Activated T-cell treated with anti-CD3 and anti-CD28 coated beads for 1 hour (primary cell): Measurements from ENCODE around the gene NOS2.

Experiments used
- DNase-seq: peaks from one replicate; pipeline ENCODE4 v3.0.0-alpha.2; 2020; ENCODE audit warnings: low read depth

Gene NOS2

DNA sequence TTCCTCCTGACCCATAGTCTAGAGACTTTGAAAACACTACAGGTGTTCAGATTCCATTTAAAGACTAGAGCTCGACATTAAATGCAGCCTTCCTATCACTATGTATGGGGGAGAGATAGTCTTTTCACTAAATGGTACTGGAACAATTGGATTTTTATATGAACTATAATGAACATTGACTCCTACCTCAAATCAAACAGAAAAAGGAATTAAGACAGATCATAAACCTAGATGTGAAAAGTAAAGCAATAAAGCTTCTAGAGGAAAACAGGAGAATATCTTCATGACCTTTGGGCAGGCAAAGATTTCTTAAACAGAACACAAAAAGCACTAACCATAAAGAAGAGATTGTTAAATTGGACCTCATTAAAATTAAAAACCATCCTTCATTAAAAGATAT is 18.8 kb upstream of the NOS2 start:
- no peak for DNase-seq

GRCh38 chr17:27818401-27819105 is 18.2 kb upstream of the NOS2 start:
- no peak for DNase-seq

- DNase-seq = no peak
Observed at GRCh38 chr17:27817731-27818130, 17.4 kb upstream of the NOS2 start.

DNA sequence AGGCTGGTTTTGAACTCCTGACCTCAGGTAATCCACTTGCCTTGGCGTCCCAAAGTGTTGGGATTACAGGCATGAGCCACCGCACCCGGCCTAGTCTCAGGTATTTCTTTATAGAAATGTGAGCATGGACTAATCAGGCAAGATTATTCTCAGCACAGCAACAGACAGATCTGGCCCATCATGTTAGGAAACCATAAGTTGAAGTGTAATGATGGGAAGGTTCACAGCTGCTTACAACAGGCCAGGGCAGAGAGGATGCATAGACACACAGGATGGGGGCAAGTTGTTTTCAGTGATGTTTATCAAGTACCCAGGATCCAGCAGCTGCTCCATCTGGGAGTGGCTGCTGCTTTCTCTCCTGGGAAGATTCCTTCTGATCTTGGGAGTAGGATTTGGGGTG is 16.6 kb upstream of the NOS2 start:
- DNase-seq = no peak

GRCh38 chr17:27811961-27812360 is 11.6 kb upstream of the NOS2 start:
- DNase-seq = no peak

GRCh38 chr17:27810902-27811557 is 10.7 kb upstream of the NOS2 start:
- DNase-seq = no peak

- DNase-seq = no peak
Observed at GRCh38 chr17:27810211-27810901, 10.0 kb upstream of the NOS2 start.

DNA sequence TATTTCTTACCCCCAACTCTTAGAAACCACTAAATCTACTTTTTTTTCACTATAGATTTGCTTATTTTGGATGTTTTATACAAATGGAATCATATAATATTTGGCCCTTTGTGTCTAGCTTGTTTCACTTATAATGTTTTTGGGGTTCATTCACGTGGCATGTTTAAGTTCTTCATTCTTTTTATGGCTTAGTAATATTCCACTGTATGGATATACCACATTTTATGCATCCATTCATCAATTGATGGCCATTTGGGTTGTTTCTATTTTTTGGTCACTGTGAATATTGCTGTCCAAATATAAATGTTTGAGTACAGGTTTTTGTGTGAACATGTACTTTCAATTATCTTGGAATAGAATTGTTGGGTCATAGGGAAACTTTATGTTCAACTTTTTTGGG is 9.2 kb upstream of the NOS2 start:
- no peak for DNase-seq

- no peak for DNase-seq
Observed at GRCh38 chr17:27808628-27809027, 8.3 kb upstream of the NOS2 start.

- DNase-seq = peak; percentile 40
Observed at GRCh38 chr17:27807567-27808470, 7.5 kb upstream of the NOS2 start.

- peak; percentile 63 for DNase-seq
Observed at GRCh38 chr17:27805520-27806146, 5.3 kb upstream of the NOS2 start.

DNA sequence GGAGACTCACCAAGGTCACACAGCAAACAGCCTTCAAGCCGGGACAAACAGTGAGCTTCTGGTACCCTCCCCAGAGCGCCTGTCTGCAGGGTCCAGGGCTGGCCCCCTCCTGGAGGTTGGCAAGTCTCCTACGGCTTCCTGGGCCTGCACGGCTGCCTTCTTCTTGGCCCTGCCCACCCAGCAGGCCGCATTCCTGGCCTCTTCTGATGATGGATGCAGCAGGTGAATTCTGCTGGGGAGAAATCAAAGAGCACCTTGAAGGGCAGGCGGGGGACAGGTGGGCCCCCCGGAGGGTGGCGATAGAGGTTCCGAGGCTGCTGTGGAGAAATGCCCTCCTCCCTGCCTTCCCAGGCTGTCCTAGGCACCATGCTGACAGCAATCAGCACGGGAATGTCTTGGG is 3.8 kb upstream of the NOS2 start:
- DNase-seq = no peak

GRCh38 chr17:27802962-27803680 is 2.8 kb upstream of the NOS2 start:
- no peak for DNase-seq

DNA sequence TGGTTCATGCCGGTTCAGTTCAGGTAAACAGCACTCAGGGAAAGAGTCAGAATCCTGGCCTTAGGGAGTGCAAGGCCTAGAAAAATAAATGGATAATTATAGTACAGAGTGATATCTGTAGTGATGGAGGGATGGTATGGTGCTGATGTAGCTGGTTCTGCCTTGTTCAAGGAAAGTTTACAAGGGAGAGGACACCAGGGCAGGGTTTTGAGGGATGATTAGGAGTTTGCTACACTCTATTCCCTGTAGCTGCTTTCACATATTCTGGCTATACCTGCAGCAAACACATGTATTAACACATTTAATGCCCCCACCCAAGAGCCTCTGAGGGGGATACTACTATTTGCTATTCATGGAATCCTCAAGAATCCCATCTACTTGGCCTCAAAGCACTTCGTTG is 1.7 kb upstream of the NOS2 start:
- DNase-seq = no peak

DNA sequence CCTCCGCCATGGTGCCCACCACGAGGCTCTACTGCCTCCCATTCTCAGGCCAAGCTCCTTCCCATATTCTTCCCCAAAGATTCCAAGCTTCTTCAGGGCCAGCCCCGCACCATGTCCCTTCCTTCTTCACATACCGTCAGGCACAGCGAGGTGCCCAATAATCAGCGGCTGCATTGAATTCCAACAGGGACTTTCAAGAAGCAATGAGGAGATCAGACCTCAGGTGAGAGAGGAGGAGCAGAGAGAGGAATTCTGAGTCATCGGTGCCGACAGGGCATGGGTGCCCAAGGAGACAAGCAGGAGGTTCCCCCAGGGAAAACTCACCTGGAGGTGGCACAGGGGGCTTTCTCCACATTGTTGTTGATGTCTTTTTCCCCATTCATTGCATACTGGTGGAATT is 2.0 kb downstream of the NOS2 start:
- DNase-seq = no peak

DNA sequence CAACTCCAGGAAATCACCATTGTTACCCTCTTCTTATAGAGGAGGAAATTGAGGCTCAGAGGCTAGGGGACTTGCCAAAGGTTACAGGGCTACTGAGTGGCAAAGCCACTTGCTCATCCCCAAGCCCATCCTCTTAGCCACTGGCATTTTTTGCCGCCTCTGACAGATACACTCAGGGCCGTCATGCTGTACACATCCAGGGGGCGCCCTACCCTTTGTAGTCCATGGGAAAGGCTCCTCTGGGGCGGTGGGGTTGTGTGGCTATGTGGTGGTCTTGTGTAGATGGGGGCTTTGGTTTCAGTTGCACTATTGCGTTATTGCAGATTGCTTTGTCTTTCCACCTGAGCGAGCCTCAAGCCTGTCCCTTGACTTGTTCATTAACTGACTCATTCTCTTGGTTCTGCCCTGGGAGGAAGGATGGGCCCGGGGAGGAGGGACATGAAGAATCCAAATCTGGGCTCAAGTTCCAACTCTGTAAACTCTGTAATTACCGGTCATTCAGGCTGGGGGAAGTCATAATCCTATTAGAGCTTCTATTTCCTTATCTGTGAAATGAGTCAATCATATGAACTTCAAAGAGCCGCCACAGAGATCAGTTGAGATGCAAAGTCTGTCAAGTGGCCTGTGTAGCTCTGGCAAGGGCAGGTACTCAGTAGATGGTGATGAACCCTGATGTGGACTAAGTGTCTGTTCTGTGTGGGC is 2.8 kb downstream of the NOS2 start:
- DNase-seq = no peak

GRCh38 chr17:27793906-27794569 is 6.3 kb downstream of the NOS2 start:
- no peak for DNase-seq

- no peak for DNase-seq
Observed at GRCh38 chr17:27793168-27793905, 7.0 kb downstream of the NOS2 start.

DNA sequence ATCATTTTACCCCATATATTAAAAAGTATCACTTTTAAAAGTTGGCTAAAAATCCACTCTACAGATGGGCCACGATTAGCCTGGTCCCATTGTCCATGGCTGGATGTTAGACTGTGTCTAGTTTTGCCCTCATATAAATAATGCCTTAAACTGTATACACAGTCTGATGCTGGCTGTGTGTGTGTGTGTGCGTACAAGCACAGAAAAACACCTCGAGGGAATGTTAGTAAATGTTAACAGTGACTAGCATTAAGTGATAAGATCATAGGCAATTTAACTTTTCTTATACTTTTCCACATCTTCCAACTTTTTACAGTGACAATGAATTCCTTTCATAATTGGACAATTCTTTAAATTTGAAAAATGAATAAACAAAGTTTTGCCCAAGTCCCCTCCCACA is 8.2 kb downstream of the NOS2 start:
- no peak for DNase-seq
